GM19468 (cell line): ENCODE data around the gene TENM4.

Experiments used
- ATAC-seq: cut with Tn5 transposase; IDR thresholded peaks from one replicate; pipeline ENCODE4 v1.9.1; 2021; ENCODE audit warnings: mild to moderate bottlenecking, moderate library complexity, moderate number of reproducible peaks; ENCODE audit not compliant: unreplicated experiment; ENCODE audit errors: extremely low read depth

TENM4 gene

DNA sequence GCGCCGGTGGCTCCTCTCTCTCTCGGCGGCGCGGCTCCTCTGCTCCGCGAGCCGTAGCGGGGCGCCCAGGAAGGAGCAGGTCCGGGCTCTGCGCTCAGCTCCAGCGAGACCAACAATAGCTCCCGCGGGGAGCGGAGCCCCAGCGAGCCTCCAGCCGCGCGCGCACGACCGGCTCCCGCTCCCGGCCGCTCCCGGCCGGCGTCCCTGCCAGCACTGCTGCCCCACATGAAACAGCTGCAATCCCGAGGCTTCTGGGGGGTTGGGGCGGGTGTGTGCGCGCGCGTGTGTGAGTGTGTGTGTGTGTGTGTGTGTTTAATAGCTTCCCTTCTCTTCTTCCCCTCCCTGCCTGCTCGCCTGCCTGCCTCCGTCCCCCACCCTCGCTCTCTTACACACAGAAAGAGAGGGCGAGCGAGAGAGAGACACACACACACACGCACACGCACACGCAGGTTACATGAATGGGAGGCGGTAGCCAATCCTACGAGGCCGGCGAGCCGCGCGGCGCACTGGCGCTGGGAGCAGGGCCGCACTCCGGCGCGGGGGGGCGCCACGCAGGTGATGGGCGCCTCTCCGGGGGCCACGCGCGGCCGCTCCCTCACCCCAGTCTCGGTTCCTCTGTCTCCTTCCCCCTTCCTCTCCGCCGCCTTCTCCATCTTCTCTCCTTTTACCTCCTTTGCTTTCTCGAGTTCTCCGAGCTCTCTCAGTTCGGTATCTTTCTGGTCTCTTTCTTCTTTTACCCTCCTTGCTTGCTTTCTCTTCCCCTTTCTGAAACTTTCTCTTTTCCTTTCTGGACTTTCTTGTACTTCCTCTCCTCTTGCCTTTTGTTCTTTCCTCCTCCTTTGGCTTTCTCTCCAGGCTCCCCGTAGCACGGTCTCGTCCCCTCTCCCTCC, at the start of gene TENM4:
TENM4 (minus strand) TSS at position 460 of the 890 bp plus-strand sequence. CDS start 371,086 bp downstream, outside the sequence.
- no peak for ATAC-seq

DNA sequence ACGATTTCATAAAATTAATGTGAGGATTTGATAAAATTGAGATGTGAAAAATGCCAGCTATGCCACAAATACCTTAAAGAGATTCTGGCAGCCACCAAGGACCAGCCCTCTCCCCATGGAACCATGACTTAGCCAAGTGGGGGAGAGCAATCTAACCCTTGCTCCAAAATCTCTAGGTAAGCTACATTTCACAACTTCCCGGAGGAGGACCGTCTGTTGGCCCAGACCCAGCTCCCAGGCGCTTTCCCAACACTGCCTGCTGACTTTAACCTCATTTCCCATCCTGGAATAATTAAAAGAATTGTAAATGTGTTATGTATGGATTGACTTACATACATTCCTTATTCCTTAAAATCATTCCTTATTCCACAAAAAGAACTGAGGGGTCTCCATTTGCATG, 47.5 kb upstream of the TENM4 start:
- no peak for ATAC-seq

DNA sequence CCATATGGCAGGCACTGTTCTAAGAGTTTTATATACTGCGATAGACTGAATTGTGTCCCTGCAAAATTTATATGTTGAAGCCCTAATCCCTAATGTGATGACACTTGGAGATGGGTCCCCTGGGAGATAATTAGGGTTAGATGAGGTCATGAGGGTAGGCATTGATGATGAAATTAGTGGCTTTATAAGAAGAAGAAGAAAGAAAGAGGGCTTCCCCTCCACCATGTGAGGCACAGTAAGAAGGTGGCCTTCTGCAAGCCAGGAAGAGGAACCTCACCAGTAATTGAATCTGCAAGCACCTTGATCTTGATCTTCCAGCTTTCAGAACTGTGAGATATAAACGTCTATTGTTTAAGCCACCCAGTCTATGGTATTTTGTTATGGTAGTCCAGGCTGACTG, 46.6 kb upstream of the TENM4 start:
- no peak for ATAC-seq

DNA sequence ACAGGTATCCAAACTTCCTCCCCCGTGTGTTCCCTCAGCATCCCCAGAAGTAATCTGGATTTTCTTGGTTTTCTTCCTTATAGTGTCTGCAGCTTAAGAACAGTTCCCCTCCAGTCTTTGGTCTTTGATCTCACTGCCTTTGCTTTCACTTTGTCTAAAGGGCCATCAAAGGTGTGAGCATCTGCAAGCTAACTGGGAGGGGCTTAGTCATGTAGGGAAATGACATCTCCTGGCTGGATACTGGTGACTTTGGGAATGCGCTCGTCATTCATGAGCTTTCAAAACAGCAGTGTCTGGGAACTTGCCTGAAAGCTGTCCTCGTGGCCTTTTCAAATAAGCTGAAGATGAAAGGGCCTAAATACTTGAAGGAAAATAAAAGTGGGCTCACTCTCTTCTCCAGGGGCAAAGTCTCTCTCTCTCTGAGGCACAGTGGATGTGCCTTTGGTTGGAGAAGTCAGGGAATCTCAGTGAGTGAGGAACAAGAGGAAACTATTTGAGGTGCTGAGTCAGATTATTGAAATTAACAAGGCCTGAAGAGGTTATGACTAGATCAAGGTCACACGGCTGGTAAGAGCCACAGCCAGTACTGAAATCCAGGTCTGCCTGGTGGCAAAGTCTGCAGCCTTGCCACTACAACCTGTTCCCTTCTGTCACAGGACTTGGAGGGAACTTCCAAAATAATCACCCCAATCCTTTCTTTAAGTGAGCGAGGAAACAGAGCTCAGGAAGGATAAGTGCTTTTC, 45.6 kb upstream of the TENM4 start:
- no peak for ATAC-seq

DNA sequence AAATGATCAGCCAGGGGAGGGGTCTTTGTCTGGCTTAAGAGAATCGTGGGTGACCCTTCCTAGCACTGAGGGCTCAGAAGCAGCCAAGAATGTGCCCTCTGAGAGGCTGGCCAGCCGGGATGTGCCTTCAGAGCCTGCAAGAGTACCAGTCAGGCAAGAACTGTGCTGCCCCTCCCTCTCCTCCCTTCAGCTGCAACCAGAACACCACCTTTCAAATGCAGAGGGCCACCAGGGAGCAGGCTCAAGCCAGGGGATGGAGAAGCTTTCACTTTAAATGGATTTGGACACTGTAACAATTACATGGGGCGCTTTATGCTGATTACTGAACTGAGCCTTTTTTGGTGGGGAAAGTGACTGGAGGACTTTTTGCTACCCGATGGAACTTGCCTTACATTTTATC, 44.9 kb upstream of the TENM4 start:
- ATAC-seq: no peak

DNA sequence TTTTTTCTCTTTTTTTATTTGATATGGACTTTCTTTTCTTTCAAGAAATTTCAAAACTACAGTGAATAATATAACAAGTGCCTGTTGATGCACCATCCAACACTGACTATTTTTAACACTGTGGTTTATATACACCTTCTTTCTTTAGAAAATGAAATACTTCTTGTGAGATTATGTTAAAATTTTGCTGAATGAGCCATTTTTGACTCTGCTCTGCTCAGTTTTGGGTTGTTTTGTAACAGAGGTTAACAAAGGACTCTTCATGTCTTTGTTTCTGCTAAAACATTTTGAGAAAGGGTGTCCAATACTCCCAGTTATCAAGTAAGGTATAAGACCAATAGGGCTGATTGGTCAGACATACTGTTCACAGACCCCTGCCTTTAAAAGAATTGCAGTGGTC, 44.0 kb upstream of the TENM4 start:
- ATAC-seq: no peak

DNA sequence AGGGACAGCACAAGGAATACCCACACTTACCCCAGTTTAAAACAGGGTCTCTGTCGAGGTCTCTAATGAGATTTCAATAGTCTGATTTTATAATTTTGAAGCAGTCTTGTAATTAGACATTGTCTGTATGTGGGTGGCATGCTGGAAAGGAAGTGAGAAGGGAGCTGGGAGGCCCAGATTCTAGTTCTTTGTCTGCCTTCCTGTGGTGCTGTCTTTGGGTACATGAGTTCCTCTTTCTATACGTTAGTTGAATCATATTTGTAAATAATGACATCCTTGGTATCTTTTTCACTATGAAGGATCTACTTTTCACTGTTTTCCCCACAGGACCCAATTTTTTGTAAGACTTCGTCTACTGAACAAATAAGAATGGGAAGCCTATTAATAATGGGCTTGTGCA, 42.0 kb upstream of the TENM4 start:
- ATAC-seq: peak; percentile 79

DNA sequence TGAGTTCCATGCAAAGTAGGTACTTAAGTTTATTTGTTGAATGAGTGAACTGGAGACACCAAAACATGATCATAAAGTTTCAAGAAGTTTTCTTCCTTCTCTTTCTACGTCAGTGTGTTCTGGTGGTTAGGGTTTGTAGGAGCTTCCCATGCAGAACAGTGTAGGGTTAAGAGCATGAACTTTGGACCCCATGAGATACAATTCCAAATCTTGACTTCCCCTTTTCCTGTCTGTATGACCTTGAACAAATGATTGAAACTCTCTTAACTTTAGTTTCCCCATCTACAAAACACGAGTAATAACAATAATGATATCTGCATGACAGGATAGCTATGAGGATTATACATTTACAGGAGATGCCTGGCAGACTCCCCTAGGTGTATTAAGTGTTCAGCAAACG, 41.0 kb upstream of the TENM4 start:
- no peak for ATAC-seq

DNA sequence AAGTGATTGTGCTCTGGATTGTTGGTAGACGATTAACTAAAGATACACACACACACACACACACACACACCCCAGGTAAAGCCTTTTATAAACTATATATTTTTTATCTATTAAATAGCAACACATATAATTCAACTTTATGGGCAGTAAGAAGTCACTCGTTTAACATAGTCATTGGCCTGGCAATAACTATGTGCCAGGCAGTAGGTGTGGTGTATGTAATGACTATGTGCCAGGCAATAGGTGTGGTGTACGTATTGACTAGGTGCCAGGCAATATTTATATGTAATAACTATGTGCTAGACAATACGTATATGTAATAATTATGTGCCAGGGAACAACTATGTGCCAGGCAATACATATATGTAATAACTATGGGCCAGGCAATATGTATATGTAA, 40.0 kb upstream of the TENM4 start:
- ATAC-seq: no peak

DNA sequence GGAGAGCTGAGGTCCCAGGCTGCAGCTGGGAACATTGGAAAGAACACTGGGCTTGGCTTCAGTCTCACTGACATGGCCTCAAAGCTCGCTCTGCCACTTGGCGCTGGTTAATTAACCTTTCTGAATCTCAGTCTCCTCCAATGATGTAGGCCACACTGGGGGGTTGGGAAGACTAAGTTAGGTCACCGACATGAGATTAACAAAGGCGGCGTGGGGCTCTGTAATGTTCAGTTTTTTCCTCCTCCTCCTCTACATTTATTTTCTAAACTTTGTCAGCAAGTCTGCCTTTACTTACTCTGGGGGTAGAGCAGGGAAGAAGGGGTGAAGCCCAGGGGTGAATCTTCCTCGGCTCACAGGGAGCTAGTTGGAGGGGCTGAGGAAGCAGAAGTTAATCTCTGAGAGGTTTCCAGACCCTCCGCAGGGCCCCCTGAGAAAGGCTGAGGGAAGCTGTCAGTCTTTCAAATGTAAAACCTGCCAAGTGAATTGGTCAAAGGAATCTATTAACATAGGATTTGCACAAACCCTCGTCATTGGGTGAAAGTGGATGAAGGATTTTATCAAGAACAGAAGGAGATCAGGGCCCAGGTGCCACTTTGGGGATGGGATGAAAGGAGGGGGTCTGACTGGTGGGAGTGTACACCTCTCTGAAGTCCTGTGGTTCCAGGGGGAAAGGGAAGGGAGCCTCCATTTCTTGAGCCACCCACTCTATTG, 32.1 kb upstream of the TENM4 start:
- ATAC-seq: no peak

DNA sequence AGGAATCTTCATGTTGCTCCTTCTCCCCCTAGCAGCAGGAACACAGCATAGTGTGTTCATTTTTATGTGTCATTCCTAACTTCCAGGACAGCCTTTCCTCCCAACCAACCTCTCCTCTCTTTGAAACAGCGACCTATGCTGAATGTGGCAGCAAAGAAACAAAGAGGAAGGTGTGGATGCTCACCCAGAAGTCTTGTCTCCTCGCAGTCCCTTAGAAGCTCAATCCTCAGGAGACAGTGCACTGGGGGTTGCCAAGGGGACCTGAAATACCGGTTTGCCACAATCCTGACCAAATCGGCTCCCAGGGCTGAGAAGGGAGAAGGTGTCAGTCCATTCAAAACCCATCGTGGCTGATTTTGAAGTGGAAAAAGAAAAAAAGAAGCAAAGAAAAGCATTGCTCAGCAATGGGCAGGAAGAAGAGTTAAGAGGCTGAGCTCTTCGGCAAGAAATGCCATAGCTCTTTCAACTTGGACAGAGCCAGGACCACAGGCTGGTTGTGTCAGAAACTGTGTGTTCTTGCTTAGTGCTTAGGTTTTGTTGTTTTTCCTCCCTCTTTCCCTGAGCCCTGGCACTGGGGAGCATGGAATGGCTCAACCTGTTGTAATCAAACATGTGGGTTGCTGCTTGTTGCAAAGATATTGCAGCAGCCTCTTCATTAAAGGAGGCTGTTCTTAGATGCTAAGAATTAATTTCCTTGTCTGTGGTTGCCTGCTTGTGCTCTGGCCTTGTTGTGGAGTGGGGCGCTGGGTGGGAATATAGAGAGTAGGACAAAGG, 30.4 kb upstream of the TENM4 start:
- ATAC-seq: no peak

DNA sequence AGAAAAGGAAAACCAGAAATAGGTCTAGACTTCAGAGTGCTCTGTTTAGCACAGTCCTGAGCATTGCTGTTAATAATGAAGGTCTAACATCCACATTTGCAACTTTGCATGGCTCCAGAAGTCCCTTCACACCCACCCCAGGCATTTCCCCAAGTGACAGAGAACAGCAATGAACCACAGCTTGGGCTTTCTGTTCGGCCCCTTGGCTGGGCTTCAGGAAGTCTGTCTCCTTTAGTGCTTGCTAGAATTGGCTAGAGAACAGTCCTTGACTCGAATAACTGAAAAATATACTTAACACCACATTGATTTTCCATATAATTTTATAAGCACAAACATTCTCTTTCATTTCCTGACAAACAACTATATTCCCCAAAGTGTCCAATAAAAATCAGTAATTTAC, 29.3 kb upstream of the TENM4 start:
- no peak for ATAC-seq

DNA sequence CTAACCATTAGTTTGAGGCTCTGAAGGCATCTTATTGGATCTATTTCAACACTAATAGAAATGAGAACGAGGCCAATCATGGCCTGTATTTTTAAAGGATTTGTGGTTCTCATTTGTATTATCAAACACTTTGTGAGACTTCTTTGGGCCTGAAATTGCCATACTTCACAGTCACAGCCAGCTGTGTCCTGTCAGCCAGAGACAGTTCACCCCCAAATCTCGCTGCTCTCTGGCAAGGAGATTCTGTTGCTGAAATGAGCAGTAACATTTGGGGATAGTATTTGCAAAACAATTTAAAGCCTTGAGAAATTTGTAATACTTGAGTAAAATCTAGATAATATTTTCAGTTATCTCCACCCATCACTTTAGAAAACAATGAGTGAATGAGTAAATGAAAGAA, 26.9 kb upstream of the TENM4 start:
- ATAC-seq: no peak

DNA sequence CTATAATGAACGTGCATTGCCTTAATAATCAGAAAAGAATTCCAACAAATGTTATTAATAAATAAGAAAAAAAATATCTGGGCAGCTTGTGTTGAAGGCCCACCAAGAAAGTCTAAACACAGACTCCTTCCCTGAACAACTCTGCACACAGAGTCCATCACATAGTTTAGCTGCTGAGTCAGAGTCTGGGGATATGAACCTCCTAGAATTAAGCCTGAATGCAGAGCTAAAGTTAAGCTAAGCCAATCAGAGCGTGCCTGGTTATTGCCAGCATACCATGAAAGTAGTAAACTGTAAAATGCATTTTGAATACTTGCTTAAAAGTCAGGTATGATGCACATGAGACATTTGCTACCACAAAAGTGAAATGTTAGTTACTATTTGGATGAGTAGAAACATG, 25.6 kb upstream of the TENM4 start:
- ATAC-seq: no peak

DNA sequence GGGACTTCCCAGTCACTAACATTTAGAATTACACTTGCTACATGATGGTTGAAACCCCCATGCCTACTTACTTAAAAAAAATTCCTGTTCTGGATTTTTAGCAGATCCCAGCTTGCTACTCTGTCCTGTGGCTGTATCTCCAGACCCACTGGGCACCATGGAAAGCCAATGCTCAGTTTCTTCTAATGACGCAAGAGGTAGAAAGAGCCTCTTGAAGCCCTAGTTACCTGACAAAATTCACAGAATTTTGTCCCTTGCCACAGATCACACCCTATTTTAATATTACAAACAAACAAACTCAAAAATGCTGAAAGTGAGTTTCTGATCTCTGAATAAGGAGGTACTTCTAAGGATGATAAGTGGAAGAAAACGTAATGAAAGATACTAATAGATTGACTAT, 24.3 kb upstream of the TENM4 start:
- no peak for ATAC-seq

DNA sequence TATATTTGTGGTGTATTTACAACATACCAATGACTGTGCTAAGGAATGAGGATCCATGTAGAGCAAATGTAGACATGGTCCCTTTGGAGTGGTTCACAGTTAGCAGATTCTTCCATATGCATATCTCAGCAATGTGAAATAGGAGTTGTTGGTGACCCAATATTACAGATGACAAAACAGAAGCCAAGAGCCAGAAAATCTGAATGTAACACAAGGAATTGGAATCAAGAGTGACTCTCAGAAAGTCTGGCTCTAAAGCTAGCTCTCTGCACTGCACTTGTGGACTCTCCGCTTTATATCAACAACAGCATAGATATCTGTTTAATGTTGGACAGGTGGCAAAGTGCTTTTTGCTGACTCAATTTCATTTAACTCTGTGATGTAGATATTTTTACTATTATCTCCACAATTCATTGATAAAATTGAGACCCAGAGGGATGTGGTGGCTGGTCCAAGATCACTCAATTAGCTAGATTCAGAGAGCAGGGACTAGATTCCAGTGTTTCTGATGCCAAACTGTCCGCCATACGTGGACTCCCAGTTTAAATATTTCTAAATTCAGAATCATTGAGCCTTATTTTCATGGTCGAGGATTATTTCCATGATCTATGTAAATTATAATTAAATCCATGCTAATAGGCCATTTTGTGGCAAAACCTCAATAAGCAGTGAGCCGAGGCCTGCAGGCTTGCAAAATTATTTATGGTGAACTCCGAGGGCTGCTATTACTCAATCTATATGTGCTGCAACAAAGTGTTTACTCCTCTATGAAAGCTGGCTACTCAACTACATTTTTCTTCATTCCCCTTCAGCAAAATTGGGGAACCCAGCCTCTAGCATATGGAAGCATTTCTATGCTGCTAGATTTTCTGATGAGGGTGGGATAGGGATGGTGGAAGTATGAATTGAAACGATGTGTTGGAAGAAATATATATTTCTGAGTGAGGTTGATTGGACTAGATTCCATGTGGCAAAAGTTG, 21.1 kb upstream of the TENM4 start:
- no peak for ATAC-seq

DNA sequence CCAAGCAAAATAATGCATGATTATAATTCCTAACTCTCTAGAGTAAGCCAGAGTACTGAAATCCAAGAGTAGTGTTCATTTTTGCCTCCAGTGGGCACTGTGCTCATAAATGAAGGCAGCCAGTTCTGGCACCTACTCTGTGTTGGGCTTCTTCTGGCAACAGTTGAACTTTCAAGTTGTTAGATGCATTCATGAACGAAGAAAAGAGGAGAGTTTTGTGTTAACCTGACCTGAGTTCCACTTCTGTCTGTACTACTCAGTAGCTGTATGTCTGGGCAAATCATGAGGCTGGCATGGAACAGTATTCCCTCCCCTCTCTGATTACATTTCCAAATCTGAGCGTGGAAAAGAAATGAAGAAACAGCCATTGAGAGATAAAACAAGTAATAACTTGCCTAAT, 20.3 kb upstream of the TENM4 start:
- no peak for ATAC-seq

DNA sequence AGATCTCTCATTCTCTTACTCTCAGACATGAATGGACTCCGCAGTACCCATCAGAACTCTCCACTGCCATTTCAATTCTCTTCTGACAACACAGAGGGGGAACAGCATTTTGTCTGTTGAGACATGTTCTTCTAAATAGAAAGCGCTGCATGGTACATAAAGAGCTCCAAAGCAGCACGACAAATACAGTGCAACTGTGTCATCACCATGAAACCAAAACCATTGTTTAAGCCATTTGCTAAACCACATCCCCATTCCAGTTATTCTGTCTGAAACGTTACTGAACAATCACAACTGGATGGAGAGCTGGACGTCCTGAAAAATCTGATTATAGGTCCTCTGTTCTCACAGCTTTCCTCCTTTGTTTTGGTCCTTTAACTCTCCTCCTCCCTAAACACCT, 17.9 kb upstream of the TENM4 start:
- no peak for ATAC-seq

DNA sequence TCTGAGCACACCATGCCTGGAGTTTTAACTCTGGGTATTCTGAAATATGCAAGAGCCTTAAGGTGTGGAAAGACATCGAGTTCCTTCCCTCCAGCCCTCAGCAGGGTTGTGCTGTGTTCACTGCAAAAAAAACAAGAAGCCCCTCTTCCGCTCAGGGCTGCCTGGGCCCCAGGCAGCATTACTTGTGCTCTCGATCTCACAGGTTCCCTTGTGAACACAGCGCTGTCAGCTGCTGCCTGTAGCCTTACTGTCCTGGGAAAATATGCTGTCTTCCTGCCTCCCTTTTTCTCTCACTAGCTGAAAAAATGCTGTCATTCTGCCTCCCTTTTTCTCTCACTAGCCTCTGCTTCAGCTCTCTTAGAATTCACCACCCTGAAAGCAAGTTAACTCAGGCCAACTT, 15.7 kb upstream of the TENM4 start:
- no peak for ATAC-seq
